ENCODE results near the gene ICA1.

- TF ChIP-seq POLR2AphosphoS5 (IDR thresholded peaks at IDR 0.05; ENCODE audit: borderline replicate concordance, low read depth, low read length) (no peak), EZH2 (IDR thresholded peaks at IDR 0.05) (no peak), FOXP2 (optimal IDR thresholded peaks at IDR 0.05; ENCODE audit: control extremely low read depth, extremely low read length, insufficient read depth) (no peak)
Observed at GRCh38 chr7:8303904-8304528, 42.0 kb upstream of the ICA1 start.

Measured in SK-N-MC (cell line).